ENCODE measurements around the gene HSF2. TPM values are rescaled to one million over a fixed set of nuclear protein-coding genes. Genes with fewer than 3 reads are reported as not detected.

The HSF2 gene
- total and polyA plus RNA-seq, 2 donors from 2014 or later, result 7.8 to 9.5 TPM

DNA sequence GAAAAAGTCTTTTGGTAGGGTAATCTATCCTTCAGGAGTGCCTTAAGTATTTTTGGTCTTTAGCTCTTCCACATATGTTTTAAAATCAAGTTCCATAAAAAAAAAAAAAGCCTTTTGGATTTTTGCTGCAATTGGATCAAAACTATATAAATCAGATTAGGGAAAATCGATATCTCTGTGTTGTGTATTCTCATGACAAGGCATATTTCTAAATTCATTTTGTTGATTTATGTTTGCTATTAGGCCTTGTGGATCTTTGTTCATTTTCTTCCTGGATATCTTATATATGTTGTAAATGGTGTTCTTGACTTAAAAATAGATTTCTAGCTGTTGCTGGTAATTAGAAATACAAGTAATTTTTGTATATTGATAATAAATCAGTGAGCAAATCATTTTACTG is 8.8 kb downstream of the HSF2 start:
- H3K4me3 ChIP-seq (ENCODE audit: low read length in 3 of 3), result no peak overlapping the region
- no peak overlapping the region for H3K27ac ChIP-seq (ENCODE audit: low read depth in 2 of 2, low read length in 2 of 2)
- intact Hi-C loops (cut with DNase I), result no loop called here
- peaks cover 0 to 5% (median 2%) of the 10 kb centered on the region in 3 donors for H3K36me3 ChIP-seq (ENCODE audit: control insufficient read depth in 2 of 3, insufficient read depth in 3 of 3, low read length in 3 of 3)
- FAIRE-seq (no peak), DNase-seq (no peak)
- no peaks in the 10 kb centered on the region for H3K9me3 ChIP-seq (ENCODE audit: control insufficient read depth in 2 of 3, insufficient read depth in 1 of 3, low read length in 3 of 3)
- TF ChIP-seq, protein P1, sequence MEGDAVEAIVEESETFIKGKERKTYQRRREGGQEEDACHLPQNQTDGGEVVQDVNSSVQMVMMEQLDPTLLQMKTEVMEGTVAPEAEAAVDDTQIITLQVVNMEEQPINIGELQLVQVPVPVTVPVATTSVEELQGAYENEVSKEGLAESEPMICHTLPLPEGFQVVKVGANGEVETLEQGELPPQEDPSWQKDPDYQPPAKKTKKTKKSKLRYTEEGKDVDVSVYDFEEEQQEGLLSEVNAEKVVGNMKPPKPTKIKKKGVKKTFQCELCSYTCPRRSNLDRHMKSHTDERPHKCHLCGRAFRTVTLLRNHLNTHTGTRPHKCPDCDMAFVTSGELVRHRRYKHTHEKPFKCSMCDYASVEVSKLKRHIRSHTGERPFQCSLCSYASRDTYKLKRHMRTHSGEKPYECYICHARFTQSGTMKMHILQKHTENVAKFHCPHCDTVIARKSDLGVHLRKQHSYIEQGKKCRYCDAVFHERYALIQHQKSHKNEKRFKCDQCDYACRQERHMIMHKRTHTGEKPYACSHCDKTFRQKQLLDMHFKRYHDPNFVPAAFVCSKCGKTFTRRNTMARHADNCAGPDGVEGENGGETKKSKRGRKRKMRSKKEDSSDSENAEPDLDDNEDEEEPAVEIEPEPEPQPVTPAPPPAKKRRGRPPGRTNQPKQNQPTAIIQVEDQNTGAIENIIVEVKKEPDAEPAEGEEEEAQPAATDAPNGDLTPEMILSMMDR (IDR thresholded peaks at IDR 0.05; ENCODE audit: borderline replicate concordance, extremely low read depth, insufficient read depth), result no peak
- no peaks in the 10 kb centered on the region for H3K4me1 ChIP-seq (ENCODE audit: control insufficient read depth in 2 of 3, insufficient read depth in 2 of 3, low read depth in 1 of 3, low read length in 3 of 3)
- H3K9ac ChIP-seq (ENCODE audit: low read length in 3 of 3), result no peak overlapping the region
- H3K27me3 ChIP-seq (ENCODE audit: control insufficient read depth, insufficient read depth, low read length), result no peaks in the 10 kb centered on the region

DNA sequence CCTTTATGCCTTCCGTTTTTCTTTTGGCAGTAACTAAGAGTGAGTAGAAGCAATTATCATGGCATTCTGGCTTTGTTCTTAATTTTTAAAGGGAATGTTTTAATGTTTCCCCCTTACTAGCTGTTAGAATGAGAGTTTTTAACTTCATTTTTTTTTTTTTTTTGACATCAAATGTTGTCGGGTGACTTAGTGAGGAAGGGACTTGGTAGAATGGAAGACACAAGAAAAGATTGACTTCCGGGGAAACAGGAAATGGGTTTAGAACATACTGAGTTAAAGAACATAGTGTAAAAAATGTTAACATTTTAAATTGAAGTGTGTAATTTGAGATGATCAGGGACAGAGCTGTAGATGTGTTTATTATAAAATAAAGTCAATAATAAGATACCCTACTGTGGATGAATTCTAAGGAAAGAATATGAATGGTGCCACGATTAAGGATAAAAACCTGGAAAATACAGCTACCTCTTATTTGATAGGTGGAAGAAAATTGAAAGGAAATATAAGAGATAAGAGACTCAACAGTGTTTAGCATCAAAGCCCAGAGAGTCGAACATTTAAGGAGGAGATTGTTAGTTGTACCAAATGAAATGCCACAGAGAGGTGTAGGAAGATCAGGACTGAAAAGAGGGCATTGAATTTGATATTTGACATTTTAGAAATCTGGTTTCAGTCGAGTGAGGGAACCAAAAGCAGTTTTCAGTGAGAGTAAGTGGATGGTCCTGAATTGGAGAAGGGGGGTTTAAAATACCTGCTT is 9.4 kb downstream of the HSF2 start:
- FAIRE-seq, result no peak
- no peaks in the 10 kb centered on the region for H3K4me1 ChIP-seq (ENCODE audit: control insufficient read depth in 2 of 3, insufficient read depth in 2 of 3, low read depth in 1 of 3, low read length in 3 of 3)
- intact Hi-C loops (cut with DNase I), result no loop called here
- TF ChIP-seq, protein P1 (IDR thresholded peaks at IDR 0.05; ENCODE audit: borderline replicate concordance, extremely low read depth, insufficient read depth), result no peak
- H3K27me3 ChIP-seq (ENCODE audit: control insufficient read depth, insufficient read depth, low read length), result no peaks in the 10 kb centered on the region
- no peak overlapping the region for H3K9ac ChIP-seq (ENCODE audit: low read length in 3 of 3)
- no peaks in the 10 kb centered on the region for H3K9me3 ChIP-seq (ENCODE audit: control insufficient read depth in 2 of 3, insufficient read depth in 1 of 3, low read length in 3 of 3)
- peaks cover 0 to 7% (median 2%) of the 10 kb centered on the region in 3 donors for H3K36me3 ChIP-seq (ENCODE audit: control insufficient read depth in 2 of 3, insufficient read depth in 3 of 3, low read length in 3 of 3)
- H3K27ac ChIP-seq (ENCODE audit: low read depth in 2 of 2, low read length in 2 of 2), result no peak overlapping the region
- no peak overlapping the region for H3K4me3 ChIP-seq (ENCODE audit: low read length in 3 of 3)
- DNase-seq, result no peak

DNA sequence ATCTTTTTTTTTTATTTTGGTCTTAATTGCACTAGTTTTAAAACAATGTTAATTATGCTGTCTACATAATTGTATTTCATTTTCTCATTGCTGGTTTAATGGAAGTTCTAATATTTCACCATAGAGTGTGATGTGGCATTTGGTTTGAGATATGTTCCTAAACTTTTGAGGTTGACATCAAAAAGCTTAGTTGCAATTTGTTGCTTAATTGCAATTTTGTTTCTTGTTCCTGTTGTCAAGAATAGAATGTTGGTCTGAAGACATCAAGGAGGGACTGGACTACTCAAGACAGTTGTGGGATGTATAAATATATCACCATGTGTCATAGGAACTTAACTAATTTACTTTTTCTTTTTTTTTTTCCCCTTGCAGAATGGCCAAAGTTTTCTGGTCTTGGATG is 12.5 kb downstream of the HSF2 start:
- Histone ChIP-seq H3K36me3 (ENCODE audit: control insufficient read depth in 2 of 3, insufficient read depth in 3 of 3, low read length in 3 of 3) (peaks cover 0 to 8% (median 0%) of the 10 kb centered on the region in 3 donors), H3K9me3 (ENCODE audit: control insufficient read depth in 2 of 3, insufficient read depth in 1 of 3, low read length in 3 of 3) (no peaks in the 10 kb centered on the region), H3K4me1 (ENCODE audit: control insufficient read depth in 2 of 3, insufficient read depth in 2 of 3, low read depth in 1 of 3, low read length in 3 of 3) (no peaks in the 10 kb centered on the region), H3K9ac (ENCODE audit: low read length in 3 of 3) (no peak overlapping the region), H3K27me3 (ENCODE audit: control insufficient read depth, insufficient read depth, low read length) (no peaks in the 10 kb centered on the region), H3K27ac (ENCODE audit: low read depth in 2 of 2, low read length in 2 of 2) (no peak overlapping the region), H3K4me3 (ENCODE audit: low read length in 3 of 3) (no peak overlapping the region)
- no peak for DNase-seq
- no peak for FAIRE-seq
- TF ChIP-seq, protein P1 (IDR thresholded peaks at IDR 0.05; ENCODE audit: borderline replicate concordance, extremely low read depth, insufficient read depth), result no peak
- intact Hi-C loops (cut with DNase I), result no loop called here

Data from kidney (tissue), 14 donors.